Small intestine (tissue), 7 donors: Measurements from ENCODE around the gene DDC. TPM values are rescaled to one million over a fixed set of nuclear protein-coding genes. Genes with fewer than 3 reads are reported as not detected.
A peak's percentile ranks its signal among the peaks of the same experiment; 100 is the strongest.

Experiments used
- DNase-seq, 2 donors: peaks; one replicate each; pipeline versions ENCODE4 v3.0.0 to v3.0.0-alpha.2; 2013
- FAIRE-seq: peaks from 2 replicates; lab custom pipeline; 2012; peaks lifted over from hg19 to GRCh38; lab: Jason Lieb, UNC
- H3K27ac ChIP-seq, 3 donors: one replicate each; pipeline ENCODE4 v1.5.1; 2013; ENCODE audit warnings: low read length in 2 of 3, mild to moderate bottlenecking in 2 of 3, control low read depth in 1 of 3, inconsistent platforms in 1 of 3, low read depth in 1 of 3, moderate library complexity in 1 of 3
- H3K27me3 ChIP-seq, 3 donors: one replicate each; pipeline ENCODE4 v1.6.1; 2013; ENCODE audit warnings: low read length in 3 of 3, inconsistent platforms in 1 of 3; ENCODE audit not compliant: control insufficient read depth in 3 of 3, insufficient read depth in 3 of 3
- H3K36me3 ChIP-seq, 3 donors: one replicate each; pipeline ENCODE4 v1.6.1; 2013; ENCODE audit warnings: low read length in 3 of 3, inconsistent platforms in 1 of 3, low read depth in 1 of 3, mild to moderate bottlenecking in 1 of 3, moderate library complexity in 1 of 3; ENCODE audit not compliant: control insufficient read depth in 3 of 3, insufficient read depth in 2 of 3
- H3K4me1 ChIP-seq, 3 donors: one replicate each; pipeline ENCODE4 v1.6.1; 2013; ENCODE audit warnings: low read length in 2 of 3, inconsistent platforms in 1 of 3, low read depth in 1 of 3, mild to moderate bottlenecking in 1 of 3, moderate library complexity in 1 of 3; ENCODE audit not compliant: control insufficient read depth in 3 of 3, insufficient read depth in 2 of 3
- H3K4me3 ChIP-seq, 3 donors: one replicate each; pipeline ENCODE4 v1.5.1; 2013; ENCODE audit warnings: low read length in 3 of 3, control low read depth in 1 of 3, inconsistent platforms in 1 of 3, low read depth in 1 of 3, mild to moderate bottlenecking in 1 of 3, moderate library complexity in 1 of 3
- H3K9me3 ChIP-seq, 2 donors: one replicate each; pipeline ENCODE4 v1.6.1; 2013; ENCODE audit warnings: low read depth in 1 of 2, low read length in 1 of 2; ENCODE audit not compliant: control insufficient read depth in 2 of 2, insufficient read depth in 1 of 2
- WGBS, 3 donors: extraction: QIAGEN DNeasy Blood & Tissue Kit; methylation state at CpG; one replicate each; pipeline ENCODE4 v1.1.7; 2013; 5-methylcytosine and 5-hydroxymethylcytosine counted together
- polyA plus RNA-seq, 4 donors: library from polyadenylated mRNA; stranded (reverse) in 3 of 4; unstranded in 1 of 4; fragments of 200-250 nt in 3 of 4; fragments of 120-200 nt in 1 of 4; gene quantifications; one replicate each; pipeline versions ENCODE4 v1.2.1 to v1.2.3, GENCODE V29; 2013
- donor health status: healthy with polysubstance abuse.
- donor health status: control.
- donor health status: control.
- donor health status: Bipolar disorder and iron deficiency.
- donor health status: healthy.

DDC gene
- polyA plus RNA-seq, 4 donors, result 127 to 689 (median 344) TPM

GRCh38 chr7:50409856-50410745 lies 155.1 kb downstream of the DDC start:
- H3K4me3 ChIP-seq, result no peak overlapping the region
- peak overlapping the region in 1 of 3 donors; percentile 53 for H3K27ac ChIP-seq
- DNase-seq (no peak), FAIRE-seq (no peak)
- H3K4me1 ChIP-seq, result no peaks in the 10 kb centered on the region
- H3K36me3 ChIP-seq, result no peaks in the 10 kb centered on the region
- H3K9me3 ChIP-seq, result no peaks in the 10 kb centered on the region
- 66 to 91% (median 77%) methylated on average over 17 of the region's 17 CpGs for WGBS, 3 donors
- H3K27me3 ChIP-seq, result peaks cover 0 to 8% (median 0%) of the 10 kb centered on the region in 3 donors

Other genes with a start within 250 kb of the DDC start
- 10 to 100 TPM in 1 of 4 donors, 1 to 10 TPM in 3; 1.9 to 20.2 (median 4.4) TPM for gene FIGNL1, start 115.1 kb downstream of the DDC start, polyA plus RNA-seq
- gene GRB10, start 217.5 kb upstream of the DDC start, polyA plus RNA-seq, result 10 to 100 TPM; 14.5 to 33.8 (median 22.1) TPM